ENCODE results near the gene USE1. TPM values are rescaled to one million over a fixed set of nuclear protein-coding genes. Genes with fewer than 3 reads are reported as not detected.

USE1 gene
- total and polyA plus RNA-seq, 9 of the 15 experiments (the other 6 are each of a cell fraction or from before 2014, with no cell fraction given) = 17.3 to 52.4 (median 34.0) TPM

DNA sequence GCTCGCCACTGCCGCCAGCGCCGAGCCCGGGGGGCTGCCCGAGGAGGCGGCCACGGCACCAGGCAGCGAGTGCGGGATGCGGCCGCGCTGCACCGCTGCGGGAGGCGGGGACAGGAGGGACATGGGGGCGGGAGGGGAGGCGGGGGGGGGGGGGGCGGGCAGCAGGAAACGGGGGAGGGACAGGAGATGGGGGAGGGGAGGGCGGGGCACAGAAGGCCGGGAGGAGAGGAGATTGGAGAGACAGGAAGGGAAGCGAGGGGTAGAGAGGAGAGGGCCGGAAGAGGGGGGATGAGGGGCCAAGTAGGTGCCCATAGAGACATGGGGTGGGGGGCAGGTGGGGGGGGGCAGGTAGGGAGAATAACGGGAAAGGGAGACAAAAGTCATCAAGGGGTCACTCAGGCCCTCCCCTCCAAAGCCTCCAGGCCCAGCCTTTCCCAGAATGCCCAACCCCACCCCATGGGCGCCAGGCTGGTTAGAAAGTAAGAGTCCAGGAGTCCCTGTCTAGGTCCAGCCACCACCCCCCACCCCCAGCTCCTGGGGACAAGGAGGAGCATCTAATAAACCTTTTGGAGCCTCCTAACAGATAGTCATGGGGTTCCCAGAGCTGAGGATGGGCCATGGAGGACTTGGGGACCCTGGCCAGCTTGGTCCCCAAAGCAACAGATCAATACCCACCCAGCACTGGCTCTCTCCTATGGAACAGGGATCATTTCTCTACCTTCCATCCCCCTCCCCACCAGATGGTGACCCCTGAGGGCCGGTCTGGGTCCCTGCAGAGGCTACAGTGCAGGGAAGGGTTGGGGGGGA is 21.0 kb downstream of the USE1 start:
- FAIRE-seq = no peak
- TF ChIP-seq TAF1 (IDR thresholded peaks at IDR 0.05; ENCODE audit: control insufficient read depth, extremely low read depth, insufficient read depth, low read length, severe bottlenecking) (peak; percentile 64), EHMT2 (IDR thresholded peaks at IDR 0.05) (no peak), NBN (IDR thresholded peaks at IDR 0.05; ENCODE audit: low read depth) (no peak), TEAD1 (CRISPR knock-in tag; IDR thresholded peaks at IDR 0.05) (no peak), ZZZ3 (IDR thresholded peaks at IDR 0.05) (no peak), NR2C2 (CRISPR knock-in tag; IDR thresholded peaks at IDR 0.05) (no peak), NR2C2 (tag; IDR thresholded peaks at IDR 0.05) (no peak), ZBTB8A (IDR thresholded peaks at IDR 0.05; ENCODE audit: partially characterized antibody) (no peak), MTA3 (IDR thresholded peaks at IDR 0.05; ENCODE audit: borderline replicate concordance) (no peak), TBL1XR1 (IDR thresholded peaks at IDR 0.05; ENCODE audit: low read length in 2 of 2) (no peak), MIER1 (IDR thresholded peaks at IDR 0.05; ENCODE audit: low read depth) (no peak), ZNF347 (CRISPR knock-in tag; IDR thresholded peaks at IDR 0.05; ENCODE audit: low read depth) (no peak), PCBP1 (IDR thresholded peaks at IDR 0.05; ENCODE audit: low read depth, low read length, poor library complexity, severe bottlenecking) (no peak), MCM2 (IDR thresholded peaks at IDR 0.05; ENCODE audit: low read depth) (no peak), BRD4 (IDR thresholded peaks at IDR 0.05) (no peak), MEF2D (tag; conservative IDR thresholded peaks at IDR 0.05; ENCODE audit: low read depth) (no peak), SRSF3 (IDR thresholded peaks at IDR 0.05; ENCODE audit: insufficient read depth, low read length) (no peak), ARHGAP35 (IDR thresholded peaks at IDR 0.05; ENCODE audit: partially characterized antibody) (no peak)
- TF ChIP-seq, protein P1, sequence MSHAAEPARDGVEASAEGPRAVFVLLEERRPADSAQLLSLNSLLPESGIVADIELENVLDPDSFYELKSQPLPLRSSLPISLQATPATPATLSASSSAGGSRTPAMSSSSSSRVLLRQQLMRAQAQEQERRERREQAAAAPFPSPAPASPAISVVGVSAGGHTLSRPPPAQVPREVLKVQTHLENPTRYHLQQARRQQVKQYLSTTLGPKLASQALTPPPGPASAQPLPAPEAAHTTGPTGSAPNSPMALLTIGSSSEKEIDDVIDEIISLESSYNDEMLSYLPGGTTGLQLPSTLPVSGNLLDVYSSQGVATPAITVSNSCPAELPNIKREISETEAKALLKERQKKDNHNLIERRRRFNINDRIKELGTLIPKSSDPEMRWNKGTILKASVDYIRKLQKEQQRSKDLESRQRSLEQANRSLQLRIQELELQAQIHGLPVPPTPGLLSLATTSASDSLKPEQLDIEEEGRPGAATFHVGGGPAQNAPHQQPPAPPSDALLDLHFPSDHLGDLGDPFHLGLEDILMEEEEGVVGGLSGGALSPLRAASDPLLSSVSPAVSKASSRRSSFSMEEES (CRISPR knock-in tag; IDR thresholded peaks at IDR 0.05) = no peak
- TF ChIP-seq, protein P2, sequence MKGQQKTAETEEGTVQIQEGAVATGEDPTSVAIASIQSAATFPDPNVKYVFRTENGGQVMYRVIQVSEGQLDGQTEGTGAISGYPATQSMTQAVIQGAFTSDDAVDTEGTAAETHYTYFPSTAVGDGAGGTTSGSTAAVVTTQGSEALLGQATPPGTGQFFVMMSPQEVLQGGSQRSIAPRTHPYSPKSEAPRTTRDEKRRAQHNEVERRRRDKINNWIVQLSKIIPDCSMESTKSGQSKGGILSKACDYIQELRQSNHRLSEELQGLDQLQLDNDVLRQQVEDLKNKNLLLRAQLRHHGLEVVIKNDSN (CRISPR knock-in tag; IDR thresholded peaks at IDR 0.05) = no peak

More for the DNA sequence above, 21.0 kb downstream of the USE1 start:
- 73% methylated on average over 1 of the region's 27 CpGs for WGBS (ENCODE audit: insufficient coverage, low coverage, missing lambda C conversion rate)
- peak overlapping the region; percentile 76 for H2AFZ ChIP-seq (ENCODE audit: low read depth, low read length)
- peaks cover 69% of the 10 kb centered on the region; the same call in 2 of the 3 replicates for H3K36me3 ChIP-seq (ENCODE audit: control insufficient read depth, insufficient read depth, low read length)
- POLR2A ChIA-PET = interaction anchor here (0.6 to 11.3 kb wide), 11 partner anchors 10 to 177 kb away, joined by 3 to 129 read pairs (median 4); partner anchors contain the start of genes OCEL1 and USE1
- peak; percentile 67 for ATAC-seq
- H3K27ac ChIP-seq (ENCODE audit: extremely low read depth, low read depth, low read length) = peak overlapping the region; percentile 87
- H3K9me3 ChIP-seq (replicated peaks; ENCODE audit: control insufficient read depth, insufficient read depth, low read depth, low read length) = no peaks in the 10 kb centered on the region
- peak; percentile 85 to 90 (median 87) for DNase-seq (ENCODE audit: extremely low read depth in 1 of 4, low spot score in 3 of 4)
- peak overlapping the region; percentile 98 for H3K4me2 ChIP-seq (ENCODE audit: insufficient read depth, low read length)
- in situ Hi-C loops (cut with MboI) = no loop called here
- H3K4me1 ChIP-seq (replicated peaks in 1 of 2; ENCODE audit: control insufficient read depth in 2 of 2, insufficient read depth in 2 of 2, low read length in 2 of 2) = peaks cover 18 to 49% of the 10 kb centered on the region in 2 experiments
- intact Hi-C loops (cut with micrococcal nuclease) = loop anchor here (1.0 kb wide), 1 partner anchor 9 kb away; no protein-coding TSS in a partner anchor
- H3K9ac ChIP-seq (ENCODE audit: insufficient read depth in 1 of 2, low read depth in 2 of 2, low read length in 2 of 2) = peak overlapping the region; percentile 82 to 92
- H3K9me1 ChIP-seq (ENCODE audit: control insufficient read depth, insufficient read depth, low read length) = no peaks in the 10 kb centered on the region
- CTCF ChIA-PET (ENCODE audit: low intra/inter-chr PET ratio) = no interaction called here
- peaks cover 62% of the 10 kb centered on the region for H3K79me2 ChIP-seq (ENCODE audit: control insufficient read depth, insufficient read depth, low read length)
- peak overlapping the region; percentile 77 for H3K4me3 ChIP-seq
- peaks cover 7% of the 10 kb centered on the region; the same call in 1 of the 2 replicates for H4K20me1 ChIP-seq (replicated peaks; ENCODE audit: control insufficient read depth, insufficient read depth, low read length)
- H3K27me3 ChIP-seq (ENCODE audit: control insufficient read depth in 2 of 2, insufficient read depth in 2 of 2, low read length in 2 of 2) = no peaks in the 10 kb centered on the region
- no TSS peak for BruUV-seq (replicated peaks)

Measured in K562 (cell line).